Mesothelial cell of epicardium (in vitro differentiated cells): Measurements from ENCODE around the gene EPN3. TPM values are rescaled to one million over a fixed set of nuclear protein-coding genes. Genes with fewer than 3 reads are reported as not detected.

Experiments
- DNase-seq, 2 experiments: peaks; one replicate each; pipeline ENCODE4 v3.0.0; 2021; ENCODE audit warnings: low spot score in 2 of 2; ENCODE audit not compliant: unreplicated experiment in 2 of 2
- H3K27ac Mint-ChIP-seq: 2 replicates; pipeline ENCODE4 v1.8.0; 2021; ENCODE audit warnings: mixed read lengths
- H3K27me3 Mint-ChIP-seq: 2 replicates; pipeline ENCODE4 v1.8.0; 2021; ENCODE audit warnings: low read depth, mixed read lengths
- H3K36me3 Mint-ChIP-seq: 2 replicates; pipeline ENCODE4 v1.8.0; 2021; ENCODE audit warnings: mixed read lengths
- H3K4me1 Mint-ChIP-seq: 2 replicates; pipeline ENCODE4 v1.8.0; 2021; ENCODE audit warnings: mixed read lengths
- H3K4me3 Mint-ChIP-seq: 2 replicates; pipeline ENCODE4 v1.8.0; 2021; ENCODE audit warnings: mild to moderate bottlenecking, moderate library complexity, mixed read lengths
- H3K9me3 Mint-ChIP-seq: 2 replicates; pipeline ENCODE4 v1.8.0; 2021; ENCODE audit warnings: mixed read lengths
- CTCF ChIP-seq: fragments of 200-600 bp; sonication (generic); IDR thresholded peaks from one replicate; pipeline ENCODE4 v1.5.0; 2021; ENCODE audit warnings: antibody characterized with exemption; ENCODE audit not compliant: unreplicated experiment
- total RNA-seq: library from RNA; stranded (reverse); gene quantifications from 3 replicates; pipeline ENCODE4 v1.2.1, GENCODE V29; 2021

Gene EPN3
- total RNA-seq, 1 donor from 2014 or later, result 15.1 TPM

DNA sequence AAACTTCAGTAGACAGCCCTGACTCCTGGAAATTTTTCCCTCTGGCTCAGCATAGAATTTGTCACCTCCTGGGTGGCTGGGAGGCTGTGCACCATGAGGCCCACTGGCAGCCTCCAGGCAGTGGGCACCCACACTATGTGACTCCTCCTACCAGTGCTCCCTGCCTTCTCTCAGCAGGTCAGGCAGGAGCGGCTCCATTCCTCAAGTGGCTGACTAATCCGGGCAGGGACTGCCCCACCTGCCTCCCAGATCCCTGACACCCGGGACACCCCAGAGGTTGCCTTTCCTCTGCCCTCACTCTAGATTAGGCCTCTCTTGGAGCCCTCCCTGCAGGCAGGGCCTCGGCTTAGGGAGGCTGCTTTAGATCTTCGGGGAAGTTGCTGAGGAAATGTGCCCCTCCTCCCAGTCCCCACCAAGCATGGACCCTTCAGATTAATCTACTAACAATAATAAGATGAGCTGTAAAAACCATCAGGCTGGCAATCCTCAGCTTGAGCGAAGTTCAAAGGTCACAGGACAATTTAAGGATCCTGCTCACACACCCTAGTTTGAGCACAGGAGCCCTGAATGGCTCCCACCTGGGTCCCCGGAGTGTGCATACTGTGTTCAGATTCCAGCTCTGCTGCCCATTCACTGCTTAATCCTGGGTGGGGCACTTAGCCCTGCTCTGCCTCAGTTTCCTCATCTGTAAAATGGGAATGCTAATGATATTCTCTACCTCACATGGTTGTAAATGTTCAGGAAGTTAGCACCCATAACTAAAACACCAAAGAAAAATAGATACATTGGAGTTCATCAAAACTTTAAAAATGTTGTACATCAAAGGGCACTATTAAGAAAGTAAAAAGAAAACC lies 34.3 kb upstream of the EPN3 start:
- Mint-ChIP-seq H3K9me3 (no peaks in the 10 kb centered on the region), H3K27me3 (no peaks in the 10 kb centered on the region), H3K27ac (no peak overlapping the region), H3K4me1 (peaks cover 4% of the 10 kb centered on the region), H3K36me3 (no peaks in the 10 kb centered on the region), H3K4me3 (no peak overlapping the region)
- DNase-seq, result no peak
- TF ChIP-seq CTCF, result no peak

- no peak overlapping the region for H3K4me3 Mint-ChIP-seq
- no peaks in the 10 kb centered on the region for H3K36me3 Mint-ChIP-seq
- DNase-seq, result no peak
- no peak for TF ChIP-seq CTCF
- peaks cover 8% of the 10 kb centered on the region for H3K4me1 Mint-ChIP-seq
- H3K27me3 Mint-ChIP-seq, result peaks cover 4% of the 10 kb centered on the region
- H3K9me3 Mint-ChIP-seq, result no peaks in the 10 kb centered on the region
- no peak overlapping the region for H3K27ac Mint-ChIP-seq
Observed at GRCh38 chr17:50499270-50499669, 33.3 kb upstream of the EPN3 start.

DNA sequence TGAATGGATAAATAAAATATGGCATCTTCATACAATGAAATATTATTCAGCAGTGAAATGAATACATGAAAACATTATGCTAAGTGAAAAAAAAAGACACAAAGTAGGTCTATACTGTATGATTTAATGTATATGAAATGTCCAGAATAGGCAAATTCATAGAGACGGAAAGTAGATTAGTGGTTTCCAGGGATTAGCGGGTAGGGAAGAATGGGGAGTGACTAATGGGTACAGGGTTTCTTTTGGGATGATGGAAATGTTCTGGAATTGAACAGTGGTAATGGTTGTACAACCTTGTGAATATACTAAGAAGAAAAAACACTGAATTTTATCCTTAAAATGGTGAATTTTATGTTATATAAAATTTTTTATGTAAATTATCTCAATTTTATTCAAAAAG lies 32.8 kb upstream of the EPN3 start:
- Mint-ChIP-seq H3K27ac (no peak overlapping the region), H3K4me3 (no peak overlapping the region), H3K4me1 (peaks cover 8% of the 10 kb centered on the region), H3K9me3 (no peaks in the 10 kb centered on the region), H3K27me3 (peaks cover 7% of the 10 kb centered on the region), H3K36me3 (no peaks in the 10 kb centered on the region)
- no peak for DNase-seq
- TF ChIP-seq CTCF, result no peak

- H3K27me3 Mint-ChIP-seq, result peaks cover 10% of the 10 kb centered on the region
- H3K4me3 Mint-ChIP-seq, result no peak overlapping the region
- H3K4me1 Mint-ChIP-seq, result peaks cover 8% of the 10 kb centered on the region
- no peaks in the 10 kb centered on the region for H3K36me3 Mint-ChIP-seq
- DNase-seq, result no peak
- TF ChIP-seq CTCF, result peak; percentile 22
- no peak overlapping the region for H3K27ac Mint-ChIP-seq
- H3K9me3 Mint-ChIP-seq, result no peaks in the 10 kb centered on the region
Observed at GRCh38 chr17:50501054-50501453, 31.5 kb upstream of the EPN3 start.

GRCh38 chr17:50502301-50502990 lies 30.1 kb upstream of the EPN3 start:
- Mint-ChIP-seq H3K4me1 (peaks cover 8% of the 10 kb centered on the region), H3K27me3 (peaks cover 13% of the 10 kb centered on the region), H3K4me3 (no peak overlapping the region), H3K36me3 (no peaks in the 10 kb centered on the region), H3K27ac (no peak overlapping the region), H3K9me3 (no peaks in the 10 kb centered on the region)
- DNase-seq, result no peak
- no peak for TF ChIP-seq CTCF
